Thoracic aorta endothelial cell (primary cell): ENCODE results near the gene C8A. TPM values are rescaled to one million over a fixed set of nuclear protein-coding genes. Genes with fewer than 3 reads are reported as not detected.

Experiments
- total RNA-seq: library from RNA; depleted of rRNA; stranded (reverse); fragments of >200 nt; gene quantifications from 2 replicates; pipeline ENCODE4 v1.2.3, GENCODE V29; 2012

Gene C8A
- not detected in 2 replicates for total RNA-seq

GRCh38 chr1:56854521-56855099, at the start of gene C8A:
Gene C8A, plus strand, starts transcription at chr1:56854797. Its CDS starts 105 bp downstream, at chr1:56854902.

GRCh38 chr1:56819387-56819899, 35.2 kb upstream of the C8A start, which contains the start of gene FYB2:
Gene FYB2, minus strand, starts transcription at chr1:56819404. Its CDS starts 114 bp downstream, at chr1:56819290.

GRCh38 chr1:56965916-56966697, 111.5 kb downstream of the C8A start, which contains the start of gene C8B:
Gene C8B, minus strand, starts transcription at chr1:56966015. Its CDS starts 67 bp downstream, at chr1:56965948.

Other genes with a start within 250 kb of the C8A start
- gene PRKAA2, start 209.5 kb upstream of the C8A start, total RNA-seq = 10.0 and 11.2 TPM in 2 replicates
- not detected in 2 replicates for gene FYB2, start 35.4 kb upstream of the C8A start, total RNA-seq
- not detected in 2 replicates for gene C8B, start 111.2 kb downstream of the C8A start, total RNA-seq